HG02938 (cell line): ENCODE data around the gene OSBPL2.

Experiments used
- ATAC-seq: cut with Tn5 transposase; IDR thresholded peaks from one replicate; pipeline ENCODE4 v1.9.1; 2021; ENCODE audit warnings: mild to moderate bottlenecking, moderate library complexity; ENCODE audit not compliant: unreplicated experiment

The OSBPL2 gene

GRCh38 chr20:62248890-62249560 is 10.7 kb downstream of the OSBPL2 start:
- no peak for ATAC-seq

- ATAC-seq: no peak
These were observed 14.1 kb downstream of the OSBPL2 start for GRCh38 chr20:62252342-62252966.

- ATAC-seq: no peak
These were observed 15.1 kb downstream of the OSBPL2 start for GRCh38 chr20:62253398-62253797.

DNA sequence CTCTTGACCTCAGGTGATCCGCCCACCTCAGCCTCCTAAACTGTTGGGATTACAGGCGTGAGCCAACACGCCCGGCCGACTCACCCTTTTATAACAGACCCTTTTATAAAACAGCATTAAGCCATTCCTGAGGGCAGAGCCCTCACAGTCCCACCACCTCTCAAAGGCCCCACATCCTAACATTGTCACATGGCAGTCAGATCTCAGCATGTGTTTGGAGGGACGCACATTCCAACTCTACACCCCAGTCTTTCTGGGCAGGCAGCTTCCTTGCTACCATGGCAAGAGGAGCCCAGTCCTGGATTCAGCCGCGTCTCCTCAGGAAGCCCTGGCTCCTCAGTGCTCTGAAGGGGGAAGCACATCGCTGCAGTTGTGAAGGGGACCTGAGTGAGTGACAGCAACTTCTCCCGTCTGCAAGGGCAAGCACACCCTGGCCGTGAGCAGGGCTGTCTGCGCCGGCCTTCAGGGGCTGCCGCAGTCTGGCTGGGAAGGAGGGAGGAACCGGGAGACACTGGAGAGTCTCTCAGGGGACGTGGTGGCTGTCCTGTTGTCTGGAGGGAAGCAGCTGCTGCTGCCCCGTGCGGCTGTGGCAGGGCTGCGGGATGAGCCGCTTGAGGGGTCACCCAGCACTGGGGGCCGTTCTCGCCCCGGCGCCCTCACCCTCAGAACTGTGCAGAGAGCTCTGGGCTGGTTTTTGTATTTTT is 15.9 kb downstream of the OSBPL2 start:
- ATAC-seq: no peak

DNA sequence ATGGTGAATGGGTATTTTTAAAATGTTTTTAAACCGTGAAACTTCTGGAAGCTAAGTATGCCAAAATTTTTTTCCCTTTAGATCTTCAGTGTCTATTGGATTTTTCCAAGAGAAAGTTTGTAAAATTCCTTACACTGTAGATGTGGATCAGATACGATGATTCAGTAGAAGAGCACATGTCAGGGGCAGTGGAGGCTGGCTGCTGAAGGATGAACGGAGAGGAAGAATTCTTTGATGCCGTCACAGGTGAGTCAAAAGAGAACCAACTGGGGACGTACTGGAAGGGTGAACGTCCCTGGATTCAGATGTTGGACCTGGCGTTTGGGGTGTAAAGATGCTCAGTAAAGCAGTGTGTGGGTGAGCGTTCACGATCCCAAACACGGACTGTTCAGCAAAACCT is 17.7 kb downstream of the OSBPL2 start:
- ATAC-seq: no peak

- ATAC-seq: no peak
These were observed 20.4 kb downstream of the OSBPL2 start for GRCh38 chr20:62258499-62259293.

DNA sequence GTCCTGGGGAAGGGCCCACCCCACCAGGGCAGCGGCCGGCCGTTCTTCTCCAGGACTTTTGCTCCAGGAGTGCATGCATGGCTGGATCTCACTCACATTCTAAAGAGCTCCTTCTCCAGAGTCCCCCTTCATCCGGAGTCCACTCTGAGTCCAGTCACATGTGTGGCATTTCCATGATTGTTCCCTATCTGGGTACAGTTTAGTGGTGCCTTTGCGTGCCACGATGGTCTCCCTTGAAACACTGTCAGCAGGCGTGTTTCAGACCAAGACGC is 20.9 kb downstream of the OSBPL2 start:
- no peak for ATAC-seq

DNA sequence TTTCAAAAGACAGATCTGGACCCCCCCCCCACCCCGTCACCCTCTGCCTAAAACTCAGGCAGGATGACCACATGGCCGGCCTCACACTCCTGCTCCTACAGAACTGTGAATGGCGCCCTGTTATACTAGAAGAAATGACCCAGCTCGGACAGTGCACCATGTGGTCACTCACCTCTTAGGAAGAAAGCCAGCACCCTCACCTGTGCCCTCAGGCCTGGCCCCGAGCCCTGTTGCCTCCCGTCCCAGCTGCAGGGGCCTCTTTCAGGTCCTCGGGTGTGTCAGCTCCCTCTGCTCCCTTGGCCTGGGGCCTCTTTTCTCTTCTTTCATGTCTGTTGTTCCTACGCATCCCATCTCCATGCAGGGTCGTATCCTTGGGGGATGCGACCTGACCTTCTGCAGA is 23.7 kb downstream of the OSBPL2 start:
- no peak for ATAC-seq

DNA sequence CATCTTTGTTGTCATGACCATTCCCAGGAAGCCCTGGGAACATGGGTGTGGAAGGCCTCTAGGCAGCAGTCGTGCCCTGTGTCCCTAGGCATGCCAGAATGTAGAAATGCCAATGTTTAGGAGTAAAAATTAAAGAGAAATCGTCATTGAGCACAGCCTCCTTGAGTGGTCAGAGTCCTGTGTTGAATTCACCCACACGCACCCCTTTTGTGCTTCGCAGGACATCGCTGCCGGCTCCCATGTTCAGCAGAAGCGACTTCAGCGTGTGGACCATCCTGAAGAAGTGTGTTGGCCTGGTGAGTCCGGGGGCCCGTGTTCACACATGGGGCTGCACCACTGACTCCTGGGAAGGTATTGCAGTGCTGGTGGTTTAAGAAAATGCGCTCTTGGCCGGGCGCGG is 25.1 kb downstream of the OSBPL2 start:
- ATAC-seq: no peak

- no peak for ATAC-seq
These were observed 27.0 kb downstream of the OSBPL2 start for GRCh38 chr20:62265365-62265764.

- no peak for ATAC-seq
These were observed 28.0 kb downstream of the OSBPL2 start for GRCh38 chr20:62266340-62266739.

GRCh38 chr20:62266851-62267250 is 28.5 kb downstream of the OSBPL2 start:
- ATAC-seq: no peak

DNA sequence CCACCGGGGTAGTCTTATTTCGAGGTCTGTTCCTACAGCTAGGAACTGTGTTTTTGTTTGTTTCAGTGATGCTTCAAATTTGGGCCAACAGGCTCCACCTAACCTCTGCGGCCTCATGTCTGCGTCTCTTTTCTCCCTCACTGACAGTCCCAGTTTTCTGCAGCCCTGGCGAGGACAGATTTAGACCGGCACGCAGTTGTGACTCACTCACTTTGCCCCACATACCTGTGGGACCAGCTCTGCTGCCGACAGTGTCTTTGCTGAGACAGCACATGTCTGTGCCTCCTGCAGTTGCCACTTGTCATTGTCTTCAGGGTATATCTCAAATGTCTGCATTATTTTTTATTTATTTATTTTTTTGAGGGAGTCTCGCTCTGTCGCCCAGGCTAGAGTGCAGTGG is 29.2 kb downstream of the OSBPL2 start:
- ATAC-seq: no peak

- ATAC-seq: no peak
These were observed 30.0 kb downstream of the OSBPL2 start for GRCh38 chr20:62268228-62268900.

DNA sequence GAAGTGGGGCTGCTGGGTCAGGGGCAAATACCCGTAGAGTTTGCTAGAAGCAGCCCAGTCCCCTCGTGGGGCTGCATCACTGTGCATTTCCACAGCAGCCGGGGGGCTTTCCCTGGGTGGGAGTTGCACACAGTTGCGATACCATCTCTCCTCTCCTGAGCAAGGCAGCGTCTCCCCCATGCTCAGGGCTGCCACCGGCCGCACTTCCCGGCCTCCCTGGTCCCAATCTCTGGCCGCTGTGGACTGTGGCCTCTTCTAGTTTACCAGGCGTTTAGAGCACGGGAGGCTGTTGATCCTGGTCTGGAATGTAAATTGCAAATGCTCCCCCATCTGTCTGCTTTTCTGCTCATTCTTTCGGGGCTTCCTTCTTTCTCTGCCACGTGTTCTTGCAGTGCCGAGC is 31.1 kb downstream of the OSBPL2 start:
- ATAC-seq: no peak

GRCh38 chr20:62269871-62270270 is 31.6 kb downstream of the OSBPL2 start:
- no peak for ATAC-seq

DNA sequence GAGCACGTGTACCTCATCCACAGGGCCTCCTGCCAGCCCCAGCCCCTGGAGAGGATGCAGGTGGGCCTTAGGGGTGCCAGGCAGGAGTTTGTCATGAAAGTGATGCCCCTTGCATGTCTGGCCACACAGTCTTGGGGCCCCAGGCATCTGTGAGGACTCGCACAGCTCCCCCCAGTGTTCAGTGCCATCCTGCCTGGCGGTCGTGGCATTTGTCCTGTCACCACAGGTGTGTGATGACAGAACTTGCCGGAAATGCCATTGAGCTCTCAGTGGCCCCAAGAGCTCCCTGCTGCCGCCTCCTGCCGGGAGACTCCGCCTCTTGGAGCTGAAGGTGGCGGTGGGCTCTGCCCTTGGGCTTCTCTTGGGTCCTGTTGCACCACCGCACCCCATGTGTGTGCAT is 33.9 kb downstream of the OSBPL2 start:
- no peak for ATAC-seq

DNA sequence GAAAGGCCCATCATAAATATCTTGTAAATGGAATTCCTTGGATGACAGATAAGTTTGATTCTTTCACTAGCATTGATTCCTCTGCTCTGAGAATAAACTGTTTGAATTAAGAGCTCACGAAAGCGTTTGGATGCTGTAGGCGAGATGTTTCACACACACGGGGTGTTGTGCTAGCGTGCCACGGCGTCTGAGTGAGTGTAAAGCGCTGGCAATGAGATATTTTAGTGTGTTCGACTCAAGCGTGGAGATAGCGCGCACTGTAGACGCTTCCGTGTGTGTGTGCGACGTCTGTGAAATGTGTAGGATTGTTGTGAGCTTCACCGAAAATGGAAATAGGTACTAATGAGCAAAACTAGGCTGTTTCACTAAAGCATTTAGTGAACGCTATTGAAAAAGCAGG is 35.1 kb downstream of the OSBPL2 start:
- ATAC-seq: no peak

GRCh38 chr20:62274332-62274950 is 36.1 kb downstream of the OSBPL2 start:
- no peak for ATAC-seq

DNA sequence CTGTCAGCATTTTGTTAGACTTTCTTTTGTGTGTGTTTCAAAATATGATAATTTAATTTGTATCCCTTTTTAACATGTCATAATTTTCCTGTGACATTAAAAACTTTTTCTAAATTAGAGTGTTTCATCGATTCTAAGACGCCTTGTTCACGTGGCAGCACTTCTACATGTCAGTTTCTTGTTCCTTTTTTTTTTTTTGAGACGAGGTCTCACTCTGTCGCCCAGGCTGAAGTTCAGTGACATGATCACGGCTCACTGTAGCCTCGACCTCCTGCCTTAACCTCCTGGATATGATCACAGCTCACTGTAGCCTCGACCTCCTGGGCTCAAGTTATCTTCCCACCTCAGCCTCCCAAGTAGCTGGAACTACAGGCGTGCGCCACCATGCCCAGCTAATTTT is 36.9 kb downstream of the OSBPL2 start:
- no peak for ATAC-seq

DNA sequence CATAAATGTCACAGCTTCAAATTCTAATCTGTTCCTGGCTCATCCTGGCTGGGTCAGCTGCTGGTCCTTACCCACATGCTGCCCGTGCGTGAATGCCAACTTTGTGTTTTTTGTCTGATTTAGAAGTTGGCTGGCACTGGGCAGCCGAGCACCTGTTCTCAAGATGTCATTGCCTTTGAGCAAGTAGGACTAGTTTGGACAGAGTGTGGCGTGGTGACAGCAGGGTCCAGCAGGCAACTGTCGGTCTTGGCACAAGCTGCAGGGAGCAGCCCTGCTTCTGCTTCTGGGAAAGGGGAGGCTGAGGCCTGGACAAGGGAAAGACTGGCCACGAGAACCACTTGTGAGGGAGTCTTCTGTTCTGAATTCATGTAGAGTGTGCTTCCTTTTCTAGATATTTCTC is 38.1 kb downstream of the OSBPL2 start:
- no peak for ATAC-seq
